ENCODE measurements around the gene ACRV1. TPM values are rescaled to one million over a fixed set of nuclear protein-coding genes. Genes with fewer than 3 reads are reported as not detected.

The ACRV1 gene
- total and polyA plus RNA-seq, 2 of the 4 experiments (the other 2 are of a cell fraction) = not detected

- Histone ChIP-seq H3K36me3 (ENCODE audit: control insufficient read depth, insufficient read depth, low read length) (peaks cover 3% of the 10 kb centered on the region; the same call in 1 of the 2 replicates), H2BK20ac (ENCODE audit: low read depth, low read length) (no peak overlapping the region), H4K20me1 (ENCODE audit: insufficient read depth, low read length) (no peaks in the 10 kb centered on the region), H2AK5ac (ENCODE audit: low read depth, low read length) (no peak overlapping the region), H3K4me1 (ENCODE audit: control insufficient read depth, insufficient read depth, low read length) (no peaks in the 10 kb centered on the region), H3K4me3 (ENCODE audit: insufficient read depth, low read depth, low read length) (no peak overlapping the region), H3K4me2 (ENCODE audit: low read depth, low read length) (no peak overlapping the region), H2AFZ (replicated peaks; ENCODE audit: low read length, poor library complexity) (no peak overlapping the region), H2BK15ac (ENCODE audit: low read depth, low read length) (no peak overlapping the region), H3K79me1 (ENCODE audit: low read depth in 1 of 2, low read length in 2 of 2) (peaks cover 3% of the 10 kb centered on the region in 2 experiments; a peak in 3 of 4 replicates), H4K5ac (ENCODE audit: low read depth, low read length) (no peak overlapping the region), H3K18ac (ENCODE audit: low read depth, low read length) (no peak overlapping the region), H3K56ac (ENCODE audit: extremely low read depth, insufficient read depth, low read length) (no peak overlapping the region), H3K27me3 (ENCODE audit: control insufficient read depth, insufficient read depth, low read length) (no peaks in the 10 kb centered on the region), H3K9me1 (ENCODE audit: insufficient read depth, low read length) (no peaks in the 10 kb centered on the region), H3K9me3 (ENCODE audit: control insufficient read depth, insufficient read depth, low read length) (no peaks in the 10 kb centered on the region), H4K8ac (ENCODE audit: low read depth in 2 of 2, low read length in 2 of 2) (no peak overlapping the region), H2BK5ac (ENCODE audit: low read depth, low read length, poor library complexity, severe bottlenecking) (no peak overlapping the region), H3K9ac (ENCODE audit: low read depth, low read length) (no peak overlapping the region), H3K23ac (ENCODE audit: low read depth, low read length) (no peak overlapping the region), H2BK120ac (ENCODE audit: low read depth, low read length) (no peak overlapping the region), H3K4ac (ENCODE audit: low read depth, low read length) (no peak overlapping the region), H4K91ac (ENCODE audit: insufficient read depth, low read depth, low read length) (no peak overlapping the region), H3K27ac (ENCODE audit: insufficient read depth, low read length) (no peak overlapping the region), H3K14ac (replicated peaks; ENCODE audit: low read depth, low read length) (no peak overlapping the region), H2AK9ac (replicated peaks; ENCODE audit: low read depth, low read length, poor library complexity) (no peak overlapping the region)
- no CpG with 5 or more reads among the region's 2 CpGs for WGBS, 2 experiments (ENCODE audit: extremely low coverage in 2 of 2, insufficient read length in 1 of 2)
- no peak for ATAC-seq (ENCODE audit: low read depth)
- TF ChIP-seq USF2 (IDR thresholded peaks at IDR 0.05; ENCODE audit: low read depth, low read length) = no peak
- intact Hi-C loops (cut with micrococcal nuclease) (no loop called here), in situ Hi-C loops (cut with MboI; ENCODE audit: low sequenced_read_pairs) (no loop called here), dilution Hi-C loops (cut with HindIII; ENCODE audit: low sequenced_read_pairs, unreplicated experiment) (no loop called here)
- POLR2A ChIA-PET (ENCODE audit: unreplicated experiment) = no interaction called here
- DNase-seq = no peak
- BruUV-seq (replicated peaks) = no TSS peak
- CTCF ChIA-PET = interaction anchor here (0.7 kb wide), 1 partner anchor 17 kb away, joined by 3 read pairs; no protein-coding TSS in a partner anchor
Observed at GRCh38 chr11:125662689-125663088, 18.0 kb downstream of the ACRV1 start.
